Heart left ventricle (tissue), 13 donors: ENCODE measurements around the gene ADGRL3.

Experiments
- CTCF ChIP-seq, 12 donors: fragments of 200-600 bp; sonication (generic) in 4 of 12; IDR thresholded peaks; one replicate each; pipeline versions ENCODE4 v1.5.0 to v1.8.0; 2018 to 2022; ENCODE audit warnings: antibody characterized with exemption in 12 of 12, mild to moderate bottlenecking in 5 of 12
- POLR2A ChIP-seq, 2 donors: fragments of 450-650 bp; IDR thresholded peaks; one replicate each; pipeline ENCODE4 v1.6.1; 2017; ENCODE audit warnings: antibody characterized with exemption in 2 of 2, mild to moderate bottlenecking in 2 of 2, moderate library complexity in 2 of 2
- donor health status: ischemic (EF 13 %, LVEDD 7.1; RV severe dilation, severe dysfunction).
- donor health status: DM: no; HTN: yes; CAD: no.
- donor health status: DM: no; HTN: no; CAD: no.
- donor health status: ischemic (EF 25% LVEDD 6.9; RV normal size, moderate dysfunction).
- donor health status: ischemic (EF 25% LVEDD 5.7; RV mildly dilated, moderate dysfunction).
- donor health status: ischemic (EF 35%, LVEDD 5.7; RV mildly dilated, moderate dysfunction).
- donor health status: nonischemic (EF 11% LVEDD 7.7; RV severe dilation, severe dysfunction).
- donor health status: DM: yes; HTN: yes; CAD: no.
- donor health status: PGD.
- donor health status: ischemic (EF 29% LVEDD 5.4; RV normal size, mild dysfunction).
- donor health status: nonischemic (EF 23%, LVEDD 6.1; RV moderate dilation, normal function).

GRCh38 chr4:61245069-61245714 lies 45.1 kb downstream of the ADGRL3 start:
- TF ChIP-seq CTCF (IDR thresholded peaks at IDR 0.05) (no peak), POLR2A (IDR thresholded peaks at IDR 0.05) (no peak)
